ENCODE data around the gene LDLRAD3. TPM values are rescaled to one million over a fixed set of nuclear protein-coding genes. Genes with fewer than 3 reads are reported as not detected.

The LDLRAD3 gene
- total RNA-seq, 1 experiment from 2014 or later: 19.0 TPM

GRCh38 chr11:35997902-35998520, 54.1 kb downstream of the LDLRAD3 start:
- Histone ChIP-seq H3K4me3 (replicated peaks in 1 of 2; ENCODE audit: low read depth in 1 of 2, low read length in 2 of 2) (no peak overlapping the region), H3K36me3 (ENCODE audit: control insufficient read depth in 1 of 2, insufficient read depth in 2 of 2, low read length in 2 of 2) (no peaks in the 10 kb centered on the region), H4K20me1 (ENCODE audit: insufficient read depth) (no peaks in the 10 kb centered on the region), H3K27ac (ENCODE audit: low read depth, low read length) (no peak overlapping the region), H3K9me2 (ENCODE audit: insufficient read depth) (no peaks in the 10 kb centered on the region), H2AFZ (ENCODE audit: low read depth, low read length, poor library complexity, severe bottlenecking) (no peak overlapping the region), H3K9ac (ENCODE audit: low read length) (no peak overlapping the region), H3K4me1 (ENCODE audit: control insufficient read depth in 1 of 2, insufficient read depth in 2 of 2, low read length in 2 of 2) (no peaks in the 10 kb centered on the region; a peak in 1 of 4 replicates), H3K79me2 (ENCODE audit: insufficient read depth, low read length) (peaks cover 7% of the 10 kb centered on the region), H3K9me3 (ENCODE audit: control insufficient read depth in 1 of 2, insufficient read depth in 1 of 2, low read depth in 1 of 2, low read length in 2 of 2) (no peaks in the 10 kb centered on the region), H3K4me2 (ENCODE audit: low read length) (no peak overlapping the region), H3K27me3 (ENCODE audit: insufficient read depth, low read length) (no peaks in the 10 kb centered on the region)
- no peak for ATAC-seq
- BruUV-seq (replicated peaks): no TSS peak
- intact Hi-C loops (cut with micrococcal nuclease): no loop called here
- ChIA-PET RAD21 (ENCODE audit: low non-redundant PET in 1 of 2, low total read pairs in 2 of 2, uncharacterized antibody in 2 of 2, unreplicated experiment in 2 of 2) (no interaction called here), POLR2A (no interaction called here), CTCF (no interaction called here)
- DNase-seq (ENCODE audit: low read depth, low spot score): no peak
- TF ChIP-seq EZH2 (IDR thresholded peaks at IDR 0.05): no peak
- TF ChIP-seq YY1 (IDR thresholded peaks at IDR 0.05; ENCODE audit: extremely low read depth, insufficient replicate concordance, low read depth, low read length): no peak
- no peak for TF ChIP-seq CTCF (IDR thresholded peaks at IDR 0.05 in 2 of 3, conservative IDR thresholded peaks at IDR 0.05 in 1 of 3; ENCODE audit: borderline replicate concordance in 1 of 3, insufficient read depth in 1 of 3, low read depth in 2 of 3, low read length in 2 of 3)

- no peak overlapping the region for H3K4me3 ChIP-seq (replicated peaks in 1 of 2; ENCODE audit: low read depth in 1 of 2, low read length in 2 of 2)
- ATAC-seq (no peak), DNase-seq (ENCODE audit: low read depth, low spot score) (no peak)
- no peaks in the 10 kb centered on the region for H3K27me3 ChIP-seq (ENCODE audit: insufficient read depth, low read length)
- no peak overlapping the region for H3K27ac ChIP-seq (ENCODE audit: low read depth, low read length)
- peaks cover 7% of the 10 kb centered on the region for H3K79me2 ChIP-seq (ENCODE audit: insufficient read depth, low read length)
- no peaks in the 10 kb centered on the region for H3K9me3 ChIP-seq (ENCODE audit: control insufficient read depth in 1 of 2, insufficient read depth in 1 of 2, low read depth in 1 of 2, low read length in 2 of 2)
- RAD21 ChIA-PET (ENCODE audit: low non-redundant PET in 1 of 2, low total read pairs in 2 of 2, uncharacterized antibody in 2 of 2, unreplicated experiment in 2 of 2): no interaction called here
- POLR2A ChIA-PET: no interaction called here
- no peak overlapping the region for H3K9ac ChIP-seq (ENCODE audit: low read length)
- H4K20me1 ChIP-seq (ENCODE audit: insufficient read depth): no peaks in the 10 kb centered on the region
- CTCF ChIA-PET: no interaction called here
- no peak overlapping the region for H3K4me2 ChIP-seq (ENCODE audit: low read length)
- no peaks in the 10 kb centered on the region for H3K9me2 ChIP-seq (ENCODE audit: insufficient read depth)
- no peaks in the 10 kb centered on the region; a peak in 1 of 4 replicates for H3K4me1 ChIP-seq (ENCODE audit: control insufficient read depth in 1 of 2, insufficient read depth in 2 of 2, low read length in 2 of 2)
- H3K36me3 ChIP-seq (ENCODE audit: control insufficient read depth in 1 of 2, insufficient read depth in 2 of 2, low read length in 2 of 2): no peaks in the 10 kb centered on the region
- no peak overlapping the region for H2AFZ ChIP-seq (ENCODE audit: low read depth, low read length, poor library complexity, severe bottlenecking)
- intact Hi-C loops (cut with micrococcal nuclease): no loop called here
- TF ChIP-seq CBX3 (IDR thresholded peaks at IDR 0.05; ENCODE audit: low read depth): no peak
- TF ChIP-seq ELF1 (IDR thresholded peaks at IDR 0.05; ENCODE audit: borderline replicate concordance, low read depth): no peak
- no peak for TF ChIP-seq SIN3A (IDR thresholded peaks at IDR 0.05; ENCODE audit: low read depth)
- TF ChIP-seq CEBPB (IDR thresholded peaks at IDR 0.05; ENCODE audit: low read depth): no peak
- TF ChIP-seq MAX (IDR thresholded peaks at IDR 0.05): no peak
- no peak for TF ChIP-seq JUND (IDR thresholded peaks at IDR 0.05)
- no peak for TF ChIP-seq CTCF (IDR thresholded peaks at IDR 0.05 in 2 of 3, conservative IDR thresholded peaks at IDR 0.05 in 1 of 3; ENCODE audit: borderline replicate concordance in 1 of 3, insufficient read depth in 1 of 3, low read depth in 2 of 3, low read length in 2 of 3)
- TF ChIP-seq ZFX (IDR thresholded peaks at IDR 0.05): no peak
- no peak for TF ChIP-seq YY1 (IDR thresholded peaks at IDR 0.05; ENCODE audit: extremely low read depth, insufficient replicate concordance, low read depth, low read length)
- TF ChIP-seq EZH2phosphoT487 (IDR thresholded peaks at IDR 0.05; ENCODE audit: borderline replicate concordance): no peak
- no peak for TF ChIP-seq SRF (IDR thresholded peaks at IDR 0.05; ENCODE audit: low read depth)
- no peak for TF ChIP-seq RAD21 (IDR thresholded peaks at IDR 0.05; ENCODE audit: low read depth)
- no peak for TF ChIP-seq SP1 (IDR thresholded peaks at IDR 0.05; ENCODE audit: low read depth)
- no TSS peak for BruUV-seq (replicated peaks)
Observed at GRCh38 chr11:35998634-35999033, 54.8 kb downstream of the LDLRAD3 start.
